ENCODE results near the gene MBNL2.

The MBNL2 gene

DNA sequence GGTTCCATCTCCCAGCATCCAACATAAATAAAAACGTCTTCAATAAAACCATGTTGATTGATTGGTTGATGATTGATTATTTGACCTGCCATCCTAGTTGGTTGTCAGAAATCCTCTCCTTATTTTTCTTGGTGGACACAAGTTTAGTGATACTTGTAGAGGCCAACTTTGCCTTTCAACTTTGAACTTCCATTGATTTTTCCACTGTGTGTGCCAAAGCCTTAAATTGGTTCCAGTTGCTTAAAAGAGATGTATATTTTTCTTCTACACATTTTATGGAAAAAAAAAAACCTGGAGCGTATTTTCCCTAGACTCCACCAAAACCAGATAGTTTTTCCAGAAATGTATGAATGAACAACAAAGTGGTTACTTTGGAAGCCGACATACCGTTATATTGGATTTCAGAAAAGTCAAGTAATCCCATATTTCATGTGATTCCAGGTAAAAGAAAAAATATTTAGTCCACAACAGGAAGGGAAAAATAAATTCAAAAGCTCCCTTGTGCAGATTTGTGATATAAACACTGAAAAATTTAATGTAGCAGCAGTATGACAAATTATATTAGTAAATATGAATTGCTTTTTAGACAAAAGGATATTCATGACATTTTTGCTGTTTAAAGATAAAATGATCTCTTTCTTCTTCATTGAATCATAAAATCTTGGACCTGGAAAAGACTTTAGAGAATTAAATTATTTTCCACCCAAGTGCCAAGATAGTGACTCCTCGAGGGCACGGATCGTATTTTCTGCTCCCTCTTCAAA, 85.2 kb downstream of the MBNL2 start:
- no peak for DNase-seq
- in situ Hi-C loops (cut with HindIII; ENCODE audit: low pct_ligation_motif_present, low sequenced_read_pairs): no loop called here
- TF ChIP-seq, protein P1, sequence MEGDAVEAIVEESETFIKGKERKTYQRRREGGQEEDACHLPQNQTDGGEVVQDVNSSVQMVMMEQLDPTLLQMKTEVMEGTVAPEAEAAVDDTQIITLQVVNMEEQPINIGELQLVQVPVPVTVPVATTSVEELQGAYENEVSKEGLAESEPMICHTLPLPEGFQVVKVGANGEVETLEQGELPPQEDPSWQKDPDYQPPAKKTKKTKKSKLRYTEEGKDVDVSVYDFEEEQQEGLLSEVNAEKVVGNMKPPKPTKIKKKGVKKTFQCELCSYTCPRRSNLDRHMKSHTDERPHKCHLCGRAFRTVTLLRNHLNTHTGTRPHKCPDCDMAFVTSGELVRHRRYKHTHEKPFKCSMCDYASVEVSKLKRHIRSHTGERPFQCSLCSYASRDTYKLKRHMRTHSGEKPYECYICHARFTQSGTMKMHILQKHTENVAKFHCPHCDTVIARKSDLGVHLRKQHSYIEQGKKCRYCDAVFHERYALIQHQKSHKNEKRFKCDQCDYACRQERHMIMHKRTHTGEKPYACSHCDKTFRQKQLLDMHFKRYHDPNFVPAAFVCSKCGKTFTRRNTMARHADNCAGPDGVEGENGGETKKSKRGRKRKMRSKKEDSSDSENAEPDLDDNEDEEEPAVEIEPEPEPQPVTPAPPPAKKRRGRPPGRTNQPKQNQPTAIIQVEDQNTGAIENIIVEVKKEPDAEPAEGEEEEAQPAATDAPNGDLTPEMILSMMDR (IDR thresholded peaks at IDR 0.05; ENCODE audit: low read depth, low read length, missing control alignments): peak; percentile 3
- Histone ChIP-seq H3K36me3 (replicated peaks) (no peaks in the 10 kb centered on the region), H3K27ac (peak overlapping the region; percentile 23), H3K27me3 (replicated peaks) (no peaks in the 10 kb centered on the region), H3K4me3 (ENCODE audit: low read depth, low read length) (no peak overlapping the region)

DNA sequence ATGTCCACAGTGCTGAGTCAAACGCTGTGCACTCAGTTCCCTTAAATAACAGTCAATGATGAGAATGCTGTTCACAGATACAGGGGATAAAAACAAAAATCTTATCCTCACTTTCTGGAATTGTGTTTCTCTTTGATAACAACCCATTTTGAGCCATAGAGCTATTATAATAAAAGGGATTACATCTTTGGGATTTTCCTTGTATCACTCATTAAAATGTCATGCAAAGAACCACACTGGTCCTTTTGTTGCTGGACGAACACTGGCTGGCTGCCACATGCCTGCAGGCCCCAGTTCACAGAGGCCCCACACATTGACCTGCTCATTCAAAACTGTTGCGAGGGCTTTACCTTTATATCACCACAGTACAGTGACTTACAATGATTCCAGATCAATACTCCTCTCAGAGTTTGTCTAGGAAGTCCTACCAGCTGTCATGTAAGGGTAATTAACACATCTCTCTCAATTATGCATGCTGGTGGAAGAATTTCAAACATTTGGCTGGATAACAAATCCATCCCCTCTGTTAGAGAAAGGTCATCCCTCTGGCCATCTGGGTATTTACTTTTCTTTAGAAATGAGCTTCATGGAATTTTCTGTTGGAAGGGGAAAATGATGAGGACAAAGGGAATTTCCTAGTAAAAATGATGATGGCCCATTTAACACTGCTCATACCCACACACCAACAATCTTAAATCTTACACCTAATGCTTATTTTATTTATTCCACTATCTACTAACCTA, 85.9 kb downstream of the MBNL2 start:
- H3K4me3 ChIP-seq (ENCODE audit: low read depth, low read length): no peak overlapping the region
- TF ChIP-seq, protein P1 (IDR thresholded peaks at IDR 0.05; ENCODE audit: low read depth, low read length, missing control alignments): no peak
- H3K27me3 ChIP-seq (replicated peaks): no peaks in the 10 kb centered on the region
- H3K36me3 ChIP-seq (replicated peaks): no peaks in the 10 kb centered on the region
- DNase-seq: peak; percentile 53
- in situ Hi-C loops (cut with HindIII; ENCODE audit: low pct_ligation_motif_present, low sequenced_read_pairs): no loop called here
- peak overlapping the region; percentile 23 for H3K27ac ChIP-seq

GRCh38 chr13:97308735-97309429, 86.7 kb downstream of the MBNL2 start:
- H3K36me3 ChIP-seq (replicated peaks): no peaks in the 10 kb centered on the region
- H3K27ac ChIP-seq: peak overlapping the region; percentile 23
- no peak overlapping the region for H3K4me3 ChIP-seq (ENCODE audit: low read depth, low read length)
- TF ChIP-seq, protein P1 (IDR thresholded peaks at IDR 0.05; ENCODE audit: low read depth, low read length, missing control alignments): no peak
- DNase-seq: peak; percentile 17
- in situ Hi-C loops (cut with HindIII; ENCODE audit: low pct_ligation_motif_present, low sequenced_read_pairs): no loop called here
- no peaks in the 10 kb centered on the region for H3K27me3 ChIP-seq (replicated peaks)

GRCh38 chr13:97310809-97311436, 88.8 kb downstream of the MBNL2 start:
- TF ChIP-seq, protein P1 (IDR thresholded peaks at IDR 0.05; ENCODE audit: low read depth, low read length, missing control alignments): no peak
- in situ Hi-C loops (cut with HindIII; ENCODE audit: low pct_ligation_motif_present, low sequenced_read_pairs): no loop called here
- Histone ChIP-seq H3K27me3 (replicated peaks) (no peaks in the 10 kb centered on the region), H3K36me3 (replicated peaks) (peaks cover under 1% of the 10 kb centered on the region), H3K27ac (no peak overlapping the region), H3K4me3 (ENCODE audit: low read depth, low read length) (no peak overlapping the region)
- no peak for DNase-seq

DNA sequence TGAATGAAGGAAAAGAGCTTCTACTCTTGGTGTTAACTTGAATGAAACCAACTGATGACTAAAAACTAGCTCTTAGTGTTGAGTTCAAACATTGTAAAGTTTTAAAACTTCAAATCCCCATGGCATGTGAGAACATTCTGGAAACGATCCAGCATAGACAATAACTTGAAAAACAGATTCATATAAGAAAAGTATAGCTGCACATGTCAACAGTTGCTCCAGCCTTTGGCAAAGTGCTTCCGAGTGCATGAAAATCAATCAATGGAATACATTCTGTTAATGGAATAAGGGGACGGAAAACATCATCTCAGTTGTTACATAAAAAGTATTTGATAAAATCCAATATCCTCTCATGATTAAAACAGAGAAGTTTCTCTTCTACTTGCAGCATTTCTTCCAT, 89.8 kb downstream of the MBNL2 start:
- H3K36me3 ChIP-seq (replicated peaks): peaks cover 3% of the 10 kb centered on the region
- in situ Hi-C loops (cut with HindIII; ENCODE audit: low pct_ligation_motif_present, low sequenced_read_pairs): no loop called here
- no peak overlapping the region for H3K27ac ChIP-seq
- no peak for DNase-seq
- no peak overlapping the region for H3K4me3 ChIP-seq (ENCODE audit: low read depth, low read length)
- H3K27me3 ChIP-seq (replicated peaks): no peaks in the 10 kb centered on the region
- TF ChIP-seq, protein P1 (IDR thresholded peaks at IDR 0.05; ENCODE audit: low read depth, low read length, missing control alignments): no peak

Data from brain microvascular endothelial cell (primary cell).